KMS-11 (cell line): Measurements from ENCODE around the gene LAMB1.
"Not testable (repeated sequence)": the region's sequence is repeated elsewhere in the genome, so short reads cannot be mapped to it uniquely, and the experiment has no call there.

Source experiments
- H2AFZ ChIP-seq: fragments of 200-600 bp; sonication (generic); 2 replicates; pipeline ENCODE4 v1.6.1; 2016; ENCODE audit warnings: antibody characterized with exemption, mixed run types, low read depth
- H3K27ac ChIP-seq: fragments of 200-600 bp; sonication (generic); 2 replicates; pipeline ENCODE4 v1.6.1; 2016; ENCODE audit warnings: mild to moderate bottlenecking, mixed run types
- H3K27me3 ChIP-seq: fragments of 200-600 bp; sonication (generic); 2 replicates; pipeline ENCODE4 v1.6.1; 2017; ENCODE audit warnings: mild to moderate bottlenecking, low read depth, mixed run types, moderate library complexity; ENCODE audit not compliant: insufficient read depth
- H3K36me3 ChIP-seq: fragments of 200-600 bp; sonication (generic); 2 replicates; pipeline ENCODE4 v1.6.1; 2017; ENCODE audit warnings: mild to moderate bottlenecking, mixed run types; ENCODE audit not compliant: insufficient read depth
- H3K4me1 ChIP-seq: fragments of 200-600 bp; sonication (generic); 2 replicates; pipeline ENCODE4 v1.6.1; 2016; ENCODE audit warnings: mild to moderate bottlenecking, low read depth, mixed run types; ENCODE audit not compliant: poor library complexity, severe bottlenecking
- H3K4me2 ChIP-seq: fragments of 200-600 bp; sonication (generic); 2 replicates; pipeline ENCODE4 v1.7.0; 2016; ENCODE audit warnings: mild to moderate bottlenecking, mixed run types
- H3K4me3 ChIP-seq: fragments of 200-600 bp; sonication (generic); IDR thresholded peaks from 2 replicates; pipeline ENCODE4 v1.6.1; 2017; ENCODE audit warnings: low read depth, low read length, mixed read lengths; ENCODE audit not compliant: insufficient read depth
- H3K79me2 ChIP-seq: fragments of 200-600 bp; sonication (generic); 2 replicates; pipeline ENCODE4 v1.6.1; 2016; ENCODE audit warnings: low read depth, mixed run types; ENCODE audit not compliant: insufficient read depth
- H3K9ac ChIP-seq: fragments of 200-600 bp; sonication (generic); 2 replicates; pipeline ENCODE4 v1.6.1; 2016; ENCODE audit warnings: mild to moderate bottlenecking, mixed run types
- H4K20me1 ChIP-seq: fragments of 200-600 bp; sonication (generic); 2 replicates; pipeline ENCODE4 v1.6.1; 2016; ENCODE audit warnings: mild to moderate bottlenecking, mixed run types; ENCODE audit not compliant: insufficient read depth
- TF ChIP-seq, protein P1 (sequence below): fragments of 200-600 bp; sonication (generic); conservative IDR thresholded peaks from 2 replicates; pipeline ENCODE4 v1.6.1; 2017; ENCODE audit warnings: low read depth, mild to moderate bottlenecking, antibody characterized with exemption, low read length, moderate library complexity, mixed read lengths

The LAMB1 gene

GRCh38 chr7:108033776-108034497 lies 31.0 kb upstream of the LAMB1 start:
- Histone ChIP-seq H3K79me2 (no peaks in the 10 kb centered on the region), H3K27ac (no peak overlapping the region), H3K4me2 (no peak overlapping the region), H3K9ac (no peak overlapping the region), H3K36me3 (no peaks in the 10 kb centered on the region), H4K20me1 (no peaks in the 10 kb centered on the region), H3K27me3 (no peaks in the 10 kb centered on the region), H3K4me3 (no peak overlapping the region), H3K4me1 (no peaks in the 10 kb centered on the region), H2AFZ (no peak overlapping the region)
- TF ChIP-seq, protein P1, sequence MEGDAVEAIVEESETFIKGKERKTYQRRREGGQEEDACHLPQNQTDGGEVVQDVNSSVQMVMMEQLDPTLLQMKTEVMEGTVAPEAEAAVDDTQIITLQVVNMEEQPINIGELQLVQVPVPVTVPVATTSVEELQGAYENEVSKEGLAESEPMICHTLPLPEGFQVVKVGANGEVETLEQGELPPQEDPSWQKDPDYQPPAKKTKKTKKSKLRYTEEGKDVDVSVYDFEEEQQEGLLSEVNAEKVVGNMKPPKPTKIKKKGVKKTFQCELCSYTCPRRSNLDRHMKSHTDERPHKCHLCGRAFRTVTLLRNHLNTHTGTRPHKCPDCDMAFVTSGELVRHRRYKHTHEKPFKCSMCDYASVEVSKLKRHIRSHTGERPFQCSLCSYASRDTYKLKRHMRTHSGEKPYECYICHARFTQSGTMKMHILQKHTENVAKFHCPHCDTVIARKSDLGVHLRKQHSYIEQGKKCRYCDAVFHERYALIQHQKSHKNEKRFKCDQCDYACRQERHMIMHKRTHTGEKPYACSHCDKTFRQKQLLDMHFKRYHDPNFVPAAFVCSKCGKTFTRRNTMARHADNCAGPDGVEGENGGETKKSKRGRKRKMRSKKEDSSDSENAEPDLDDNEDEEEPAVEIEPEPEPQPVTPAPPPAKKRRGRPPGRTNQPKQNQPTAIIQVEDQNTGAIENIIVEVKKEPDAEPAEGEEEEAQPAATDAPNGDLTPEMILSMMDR, result no peak

- H3K4me1 ChIP-seq, H3K36me3 ChIP-seq, H3K9ac ChIP-seq, H4K20me1 ChIP-seq, H3K79me2 ChIP-seq, H3K4me3 ChIP-seq, H2AFZ ChIP-seq, H3K4me2 ChIP-seq, H3K27ac ChIP-seq, H3K27me3 ChIP-seq: not testable (repeated sequence)
Measured at GRCh38 chr7:108033309-108033708, 30.3 kb upstream of the LAMB1 start.

DNA sequence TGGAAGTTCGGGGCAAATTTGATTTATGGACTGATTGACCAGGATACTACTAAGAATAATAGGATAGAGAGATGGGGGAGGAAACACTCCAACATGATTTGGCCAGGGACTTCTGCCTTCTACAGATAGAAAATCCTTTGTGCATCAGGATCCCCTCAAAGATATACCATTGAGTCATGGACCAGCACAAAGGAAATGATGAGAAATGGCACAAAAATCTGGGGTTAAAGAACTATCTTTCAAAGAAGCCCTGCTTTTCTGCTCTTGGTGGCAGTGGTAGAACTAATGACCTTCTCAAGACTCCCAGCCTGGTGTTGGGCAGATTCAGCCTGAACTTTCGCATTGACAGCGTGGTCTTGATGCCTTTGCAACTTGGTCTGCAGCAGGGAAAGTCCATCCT lies 27.6 kb upstream of the LAMB1 start:
- no peaks in the 10 kb centered on the region for H3K27me3 ChIP-seq
- no peaks in the 10 kb centered on the region for H3K4me1 ChIP-seq
- H2AFZ ChIP-seq, result no peak overlapping the region
- no peak overlapping the region for H3K27ac ChIP-seq
- no peaks in the 10 kb centered on the region for H3K79me2 ChIP-seq
- H3K4me2 ChIP-seq, result no peak overlapping the region
- H3K36me3 ChIP-seq, result no peaks in the 10 kb centered on the region
- H3K4me3 ChIP-seq, result no peak overlapping the region
- TF ChIP-seq, protein P1, result no peak
- H4K20me1 ChIP-seq, result no peaks in the 10 kb centered on the region
- no peak overlapping the region for H3K9ac ChIP-seq

- Histone ChIP-seq H3K4me1 (no peaks in the 10 kb centered on the region), H3K27ac (no peak overlapping the region), H3K79me2 (no peaks in the 10 kb centered on the region), H4K20me1 (no peaks in the 10 kb centered on the region), H3K27me3 (no peaks in the 10 kb centered on the region), H3K9ac (no peak overlapping the region), H3K36me3 (no peaks in the 10 kb centered on the region), H2AFZ (no peak overlapping the region), H3K4me2 (no peak overlapping the region), H3K4me3 (no peak overlapping the region)
- TF ChIP-seq, protein P1, result no peak
Measured at GRCh38 chr7:108029034-108029433, 26.1 kb upstream of the LAMB1 start.

GRCh38 chr7:108028111-108028510 lies 25.1 kb upstream of the LAMB1 start:
- H3K27ac ChIP-seq, result no peak overlapping the region
- H3K79me2 ChIP-seq, result no peaks in the 10 kb centered on the region
- H2AFZ ChIP-seq, result no peak overlapping the region
- H4K20me1 ChIP-seq, result no peaks in the 10 kb centered on the region
- H3K4me1 ChIP-seq, result no peaks in the 10 kb centered on the region
- no peaks in the 10 kb centered on the region for H3K36me3 ChIP-seq
- no peak overlapping the region for H3K4me3 ChIP-seq
- H3K4me2 ChIP-seq, result no peak overlapping the region
- H3K27me3 ChIP-seq, result no peaks in the 10 kb centered on the region
- TF ChIP-seq, protein P1, result no peak
- no peak overlapping the region for H3K9ac ChIP-seq
